Measurements from ENCODE around the gene RPS2. TPM values are rescaled to one million over a fixed set of nuclear protein-coding genes. Genes with fewer than 3 reads are reported as not detected.

The RPS2 gene
- total RNA-seq, 2 experiments from 2014 or later: 2,364 to 2,405 TPM

DNA sequence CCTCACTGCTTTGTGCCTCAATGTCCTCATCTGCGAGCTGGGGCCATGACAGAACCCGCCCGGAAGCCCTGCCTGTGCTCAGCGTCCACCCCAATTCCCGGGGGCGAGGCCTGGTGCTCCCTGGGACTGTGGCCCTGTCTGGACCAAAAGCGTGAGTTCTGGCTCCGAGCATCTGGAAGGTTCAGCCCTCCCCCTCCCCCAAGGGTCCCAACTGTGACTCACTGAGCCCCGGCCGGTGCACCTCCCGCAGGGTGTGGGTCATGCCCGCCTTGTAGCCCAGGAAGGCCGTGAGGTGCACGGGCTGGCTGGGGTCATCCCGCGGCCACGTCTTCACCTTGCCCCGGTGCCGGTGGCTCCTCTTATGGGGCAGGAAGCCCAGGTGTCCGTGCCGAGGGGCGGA is 10.9 kb downstream of the RPS2 start:
- Mint-ChIP-seq H3K27ac (no peak overlapping the region), H3K4me3 (no peak overlapping the region), H3K9me3 (no peaks in the 10 kb centered on the region), H3K36me3 (ENCODE audit: low read depth) (no peaks in the 10 kb centered on the region), H3K27me3 (peaks cover 3% of the 10 kb centered on the region), H3K4me1 (no peaks in the 10 kb centered on the region)
- CTCF ChIA-PET: interaction anchor here (1.4 kb wide), 1 partner anchor 187 kb away, joined by 4 read pairs; no protein-coding TSS in a partner anchor
- POLR2A ChIA-PET: interaction anchor here (3.5 to 6.9 kb wide), 2 partner anchors 11 kb away, joined by 14 to 33 read pairs; partner anchors contain the start of genes MSRB1 and RPS2
- DNase-seq: no peak

GRCh38 chr16:1950559-1950958 is 14.1 kb downstream of the RPS2 start:
- peaks cover 2% of the 10 kb centered on the region for H3K27me3 Mint-ChIP-seq
- no peaks in the 10 kb centered on the region for H3K36me3 Mint-ChIP-seq (ENCODE audit: low read depth)
- no peak for DNase-seq
- no peaks in the 10 kb centered on the region for H3K9me3 Mint-ChIP-seq
- CTCF ChIA-PET: no interaction called here
- H3K4me3 Mint-ChIP-seq: no peak overlapping the region
- no peak overlapping the region for H3K27ac Mint-ChIP-seq
- H3K4me1 Mint-ChIP-seq: no peaks in the 10 kb centered on the region
- POLR2A ChIA-PET: interaction anchor here (1.1 to 1.3 kb wide), 2 partner anchors 9 to 12 kb away, joined by 3 to 4 read pairs; partner anchors contain the start of gene NDUFB10

DNA sequence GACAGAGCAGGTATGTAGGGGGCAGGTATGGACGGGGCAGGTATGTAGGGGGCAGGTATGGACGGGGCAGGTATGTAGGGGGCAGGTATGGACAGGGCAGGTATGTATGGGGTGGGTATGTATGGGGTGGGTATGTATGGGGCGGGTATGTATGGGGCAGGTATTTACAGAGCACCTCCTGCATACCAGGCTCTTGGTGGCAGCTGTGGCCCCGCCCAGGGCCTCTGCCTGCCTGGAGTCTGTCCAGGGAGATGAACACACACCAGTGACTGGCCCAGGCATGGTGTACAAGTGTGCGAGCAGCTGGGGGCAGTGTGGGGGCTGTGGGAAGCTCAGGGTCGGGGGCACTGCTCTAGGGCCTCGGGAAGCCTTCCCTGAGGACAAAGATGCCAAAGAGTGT is 14.6 kb downstream of the RPS2 start:
- ChIA-PET CTCF (no interaction called here), POLR2A (no interaction called here)
- DNase-seq: no peak
- no peaks in the 10 kb centered on the region for H3K36me3 Mint-ChIP-seq (ENCODE audit: low read depth)
- H3K4me3 Mint-ChIP-seq: no peak overlapping the region
- H3K4me1 Mint-ChIP-seq: no peaks in the 10 kb centered on the region
- peaks cover 2% of the 10 kb centered on the region for H3K27me3 Mint-ChIP-seq
- H3K9me3 Mint-ChIP-seq: no peaks in the 10 kb centered on the region
- H3K27ac Mint-ChIP-seq: no peak overlapping the region

DNA sequence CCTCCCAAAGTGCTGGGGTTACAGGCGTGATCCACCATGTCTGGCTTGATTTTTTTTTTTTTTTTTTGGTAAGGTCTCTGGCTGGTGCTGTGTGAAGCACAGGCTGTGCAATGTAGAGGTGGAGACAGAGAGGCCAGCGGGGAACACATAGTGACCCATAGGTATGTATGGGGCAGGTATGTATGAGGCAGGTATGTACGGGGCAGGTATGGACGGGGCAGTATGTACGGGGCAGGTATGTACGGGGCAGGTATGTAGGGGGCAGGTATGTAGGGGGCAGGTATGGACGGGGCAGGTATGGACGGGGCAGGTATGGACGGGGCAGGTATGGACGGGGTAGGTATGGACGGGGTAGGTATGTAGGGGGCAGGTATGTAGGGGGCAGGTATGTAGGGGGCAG is 15.1 kb downstream of the RPS2 start:
- ChIA-PET CTCF (no interaction called here), POLR2A (no interaction called here)
- H3K9me3 Mint-ChIP-seq: no peaks in the 10 kb centered on the region
- no peaks in the 10 kb centered on the region for H3K36me3 Mint-ChIP-seq (ENCODE audit: low read depth)
- peaks cover 3% of the 10 kb centered on the region for H3K4me1 Mint-ChIP-seq
- H3K27me3 Mint-ChIP-seq: peaks cover 2% of the 10 kb centered on the region
- DNase-seq: no peak
- no peak overlapping the region for H3K4me3 Mint-ChIP-seq
- no peak overlapping the region for H3K27ac Mint-ChIP-seq

DNA sequence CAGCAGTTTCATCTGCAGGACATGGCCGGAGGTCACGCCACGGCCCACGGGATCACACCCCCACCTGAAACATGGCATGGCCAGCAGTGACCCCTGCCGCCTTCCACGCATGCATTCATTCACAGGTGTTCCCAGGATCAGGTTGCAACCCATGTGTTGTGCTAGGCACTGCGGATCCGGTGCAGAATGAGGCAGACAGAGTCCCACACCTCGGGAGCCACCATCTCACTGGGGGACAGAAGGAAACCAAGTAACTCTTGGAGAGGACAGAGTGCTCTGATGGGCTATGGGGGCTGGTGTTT is 17.3 kb downstream of the RPS2 start:
- CTCF ChIA-PET: interaction anchor here (0.6 to 0.7 kb wide), 2 partner anchors 61 to 64 kb away, joined by 3 to 5 read pairs; no protein-coding TSS in a partner anchor
- Mint-ChIP-seq H3K9me3 (no peaks in the 10 kb centered on the region), H3K27me3 (peaks cover 2% of the 10 kb centered on the region), H3K4me3 (no peak overlapping the region), H3K36me3 (ENCODE audit: low read depth) (no peaks in the 10 kb centered on the region), H3K4me1 (peaks cover 16% of the 10 kb centered on the region), H3K27ac (no peak overlapping the region)
- POLR2A ChIA-PET: no interaction called here
- DNase-seq: no peak

DNA sequence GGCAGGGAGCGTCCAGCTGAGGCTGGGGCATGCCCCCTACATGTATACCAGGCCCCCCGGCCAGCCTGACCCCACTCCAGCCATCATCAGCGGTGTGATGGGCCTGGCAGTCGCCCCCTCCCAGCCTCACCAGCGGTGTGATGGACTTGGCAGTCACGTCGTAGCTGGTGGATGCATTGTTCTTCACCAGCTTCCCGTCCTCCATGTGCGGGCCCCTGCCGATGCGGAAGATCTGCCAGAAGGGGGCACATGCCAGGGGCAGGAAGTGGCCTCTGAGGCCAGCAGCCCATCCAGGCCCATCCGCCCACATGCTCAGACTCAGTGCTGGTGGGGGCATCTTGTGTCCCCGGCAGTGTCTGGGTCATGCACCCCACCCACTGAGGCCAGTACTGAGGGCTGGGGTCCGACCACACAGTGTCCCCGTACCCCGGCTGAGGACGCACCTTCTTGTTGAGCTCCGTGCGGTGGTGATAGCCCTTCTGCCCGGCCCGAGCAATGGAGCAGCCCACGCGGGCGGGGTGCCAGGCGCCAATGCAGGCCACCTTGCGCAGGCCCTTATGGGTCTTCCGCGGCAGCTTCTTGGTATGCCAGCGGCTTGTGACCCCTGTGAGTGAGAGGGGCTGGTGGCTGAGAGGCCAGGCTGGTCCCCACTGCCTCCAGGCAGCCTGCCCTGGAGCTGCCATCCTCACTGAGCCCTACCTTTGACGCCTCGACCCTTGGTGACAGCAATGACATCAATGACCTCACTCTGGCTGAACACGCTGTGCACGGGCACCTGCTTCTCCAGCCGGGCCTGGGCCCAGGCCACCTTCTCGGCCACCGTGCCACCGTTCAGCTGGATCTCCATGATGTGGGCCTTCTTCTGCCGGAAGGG is 17.9 kb downstream of the RPS2 start:
- Mint-ChIP-seq H3K4me1 (peaks cover 22% of the 10 kb centered on the region), H3K27ac (no peak overlapping the region), H3K9me3 (no peaks in the 10 kb centered on the region), H3K36me3 (ENCODE audit: low read depth) (no peaks in the 10 kb centered on the region), H3K27me3 (no peaks in the 10 kb centered on the region), H3K4me3 (no peak overlapping the region)
- DNase-seq: no peak
- POLR2A ChIA-PET: interaction anchor here (1.2 to 2.2 kb wide), 2 partner anchors 18 to 208 kb away, joined by 3 to 9 read pairs; partner anchors contain the start of genes RPS2 and TRAF7
- CTCF ChIA-PET: interaction anchor here (0.7 kb wide), 1 partner anchor 62 kb away, joined by 5 read pairs; no protein-coding TSS in a partner anchor

DNA sequence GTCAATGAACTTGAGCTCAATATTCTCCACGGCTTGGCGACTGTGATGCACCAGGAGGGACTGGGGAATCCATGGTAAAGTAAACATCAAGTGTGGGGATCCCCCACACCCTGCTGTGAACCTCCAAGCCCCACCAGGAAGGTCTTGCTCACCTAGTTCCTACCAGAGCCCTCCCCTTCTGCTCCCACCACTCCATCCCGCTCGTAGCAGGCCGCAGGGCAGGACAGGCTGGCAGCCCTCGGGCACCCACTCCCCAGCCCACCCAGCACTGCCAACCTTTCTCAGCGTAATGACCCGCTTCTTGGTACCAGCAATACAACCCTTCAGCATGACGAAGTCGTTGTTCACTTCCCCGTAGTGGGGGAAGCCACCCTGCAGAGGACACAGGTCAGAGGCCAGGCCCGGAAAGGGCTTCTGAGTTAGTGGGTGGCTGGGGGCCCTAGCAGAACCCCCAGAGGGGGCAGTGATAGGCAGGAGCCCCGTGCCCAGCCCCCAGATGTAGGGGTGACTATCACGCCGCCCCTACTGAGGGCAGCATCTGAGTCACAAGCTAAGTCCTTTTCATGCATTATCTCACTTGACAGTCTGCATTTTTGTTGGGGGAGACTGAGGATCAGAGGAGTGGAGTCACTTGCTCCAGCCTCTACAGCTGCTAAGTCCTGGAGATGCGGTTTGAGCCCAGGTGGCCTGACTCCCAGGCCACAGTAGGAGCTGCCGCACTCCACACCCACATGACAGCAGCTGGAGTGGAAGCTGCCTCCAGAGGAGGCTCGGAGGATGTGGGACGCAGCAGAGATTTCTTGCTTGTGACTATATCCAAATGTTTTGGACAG is 18.9 kb downstream of the RPS2 start:
- H3K9me3 Mint-ChIP-seq: no peaks in the 10 kb centered on the region
- CTCF ChIA-PET: interaction anchor here (0.6 kb wide), 1 partner anchor 809 kb away, joined by 3 read pairs; no protein-coding TSS in a partner anchor

GRCh38 chr16:1944612-1945199 is 19.9 kb downstream of the RPS2 start:
- ChIA-PET CTCF (interaction anchor here (0.5 to 2.0 kb wide), 4 partner anchors 12 to 1762 kb away, joined by 3 to 9 read pairs (median 3); partner anchors contain the start of gene TBL3), POLR2A (interaction anchor here (1.2 to 2.7 kb wide), 5 partner anchors 9 to 20 kb away, joined by 3 to 32 read pairs (median 13); partner anchors contain the start of genes RPL3L and RPS2)
- H3K27me3 Mint-ChIP-seq: no peaks in the 10 kb centered on the region
- H3K4me1 Mint-ChIP-seq: peaks cover 27% of the 10 kb centered on the region
- H3K9me3 Mint-ChIP-seq: no peaks in the 10 kb centered on the region
- DNase-seq: no peak
- H3K27ac Mint-ChIP-seq: no peak overlapping the region
- peak overlapping the region; percentile 84 for H3K4me3 Mint-ChIP-seq
- no peaks in the 10 kb centered on the region for H3K36me3 Mint-ChIP-seq (ENCODE audit: low read depth)

More for the DNA sequence above, 18.9 kb downstream of the RPS2 start:
- Mint-ChIP-seq H3K27ac (no peak overlapping the region), H3K27me3 (no peaks in the 10 kb centered on the region), H3K4me1 (peaks cover 27% of the 10 kb centered on the region), H3K4me3 (no peak overlapping the region), H3K36me3 (ENCODE audit: low read depth) (no peaks in the 10 kb centered on the region)
- POLR2A ChIA-PET: interaction anchor here (0.8 to 2.2 kb wide), 4 partner anchors 15 to 209 kb away, joined by 3 to 9 read pairs (median 3); partner anchors contain the start of genes RPS2 and TRAF7
- DNase-seq: no peak

DNA sequence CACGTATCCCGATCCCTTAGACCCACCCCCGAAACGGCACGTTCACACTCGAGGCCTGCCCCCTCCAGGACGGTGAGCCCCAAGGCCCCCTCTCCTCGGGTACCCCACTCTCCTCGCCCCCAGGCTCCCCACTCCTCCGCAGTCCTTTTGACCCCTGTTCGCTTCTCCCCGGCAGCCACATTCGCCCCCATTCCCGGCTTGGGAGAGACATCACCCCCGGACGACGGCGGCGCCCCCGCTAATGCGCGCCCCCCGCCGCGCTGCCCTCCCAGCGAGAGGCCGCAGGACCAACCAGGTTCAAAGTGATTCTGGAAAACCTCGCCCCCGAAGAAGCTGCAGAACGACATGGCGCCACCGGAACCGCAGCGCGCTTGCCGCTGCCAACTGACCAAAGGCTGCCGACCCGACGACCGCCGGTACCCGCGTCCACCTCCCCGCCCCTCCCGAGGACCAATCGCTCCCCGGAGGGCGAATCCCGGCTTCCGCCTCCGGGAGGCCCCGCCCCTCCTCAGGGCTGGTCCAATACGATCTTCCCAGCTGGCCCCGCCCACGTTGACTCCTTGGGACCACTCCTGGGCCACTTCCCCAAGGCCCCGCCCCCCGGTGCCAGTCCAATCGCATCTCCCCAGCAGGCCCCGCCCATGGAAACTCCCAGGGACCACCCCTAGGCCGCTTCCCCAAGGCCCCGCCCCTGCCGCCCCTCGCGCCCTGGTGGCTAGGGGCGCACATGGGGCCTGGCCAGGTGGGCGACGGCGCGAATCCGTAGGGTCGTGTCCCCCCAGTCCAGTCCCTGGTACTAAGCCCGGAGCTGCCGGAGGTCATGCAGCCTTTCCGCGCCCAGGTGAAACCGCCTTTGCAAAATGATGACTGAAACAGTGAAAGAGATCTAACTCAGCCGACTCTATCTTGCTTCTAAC is 21.6 kb downstream of the RPS2 start, which contains the start of gene MSRB1:
Gene MSRB1, minus strand, starts transcription at position 390 of the 917 bp plus-strand sequence. Its CDS starts 43 bp downstream, at position 347.
- ChIA-PET CTCF (interaction anchor here (1.0 to 2.0 kb wide), 8 partner anchors 14 to 171 kb away, joined by 3 to 10 read pairs (median 4); partner anchors contain the start of genes EME2, MRPS34, NOXO1 and RPS2), POLR2A (interaction anchor here (0.6 to 2.7 kb wide), 12 partner anchors 10 to 237 kb away, joined by 3 to 32 read pairs (median 4); partner anchors contain the start of genes FAHD1, HAGH, MAPK8IP3 and NUBP2)
- Mint-ChIP-seq H3K4me1 (peaks cover 27% of the 10 kb centered on the region), H3K27me3 (no peaks in the 10 kb centered on the region), H3K9me3 (no peaks in the 10 kb centered on the region), H3K4me3 (peak within 1 kb of the TSS; percentile 84), H3K27ac (peak within 1 kb of the TSS; percentile 70), H3K36me3 (ENCODE audit: low read depth) (peaks cover 6% of the 10 kb centered on the region)
- DNase-seq: peak; percentile 100

GRCh38 chr16:1942047-1942809 is 22.4 kb downstream of the RPS2 start:
- Mint-ChIP-seq H3K9me3 (no peaks in the 10 kb centered on the region), H3K27me3 (no peaks in the 10 kb centered on the region), H3K27ac (peak overlapping the region; percentile 70), H3K4me3 (peak overlapping the region; percentile 84), H3K4me1 (peaks cover 27% of the 10 kb centered on the region), H3K36me3 (ENCODE audit: low read depth) (peaks cover 8% of the 10 kb centered on the region)
- CTCF ChIA-PET: interaction anchor here (1.9 kb wide), 1 partner anchor 23 kb away, joined by 10 read pairs; the partner anchor contains the start of gene RPS2
- POLR2A ChIA-PET: interaction anchor here (0.8 to 3.3 kb wide), 4 partner anchors 11 to 29 kb away, joined by 3 to 15 read pairs (median 10); partner anchors contain the start of genes RPL3L, RPS2 and TBL3
- DNase-seq: peak; percentile 29

Measured in activated CD4-positive, alpha-beta memory T cell treated with anti-CD3 and anti-CD28 coated beads, Interleukin-2, amount 10 ng/mL, durations not matched to agents 7 days and 5 days (primary cell).